Keratinocyte (primary cell): ENCODE measurements around the gene SH2B2. TPM values are rescaled to one million over a fixed set of nuclear protein-coding genes. Genes with fewer than 3 reads are reported as not detected.

Experiments used
- DNase-seq: peaks from one replicate; pipeline ENCODE4 v3.0.0-alpha.2; 2011; ENCODE audit warnings: low read depth, missing footprints, low spot score
- FAIRE-seq: peaks from 2 replicates; lab custom pipeline; 2011; peaks lifted over from hg19 to GRCh38; lab: Jason Lieb, UNC
- H2AFZ ChIP-seq: 2 replicates; pipeline ENCODE4 v1.6.0; 2012; ENCODE audit warnings: low read length, control low read depth, inconsistent platforms; ENCODE audit not compliant: control insufficient read depth
- H3K27ac ChIP-seq: 2 replicates; pipeline ENCODE4 v1.5.1; 2011; ENCODE audit warnings: low read length; ENCODE audit not compliant: control insufficient read depth, insufficient read depth
- H3K27me3 ChIP-seq: 3 replicates; pipeline ENCODE4 v1.6.0; 2011; ENCODE audit warnings: low read length; ENCODE audit not compliant: control insufficient read depth, insufficient read depth; ENCODE audit errors: extremely low read depth
- H3K36me3 ChIP-seq, 2 experiments: 2 replicates in 1 of 2; 3 replicates in 1 of 2; pipeline ENCODE4 v1.5.1; 2011; ENCODE audit warnings: low read length in 2 of 2, mild to moderate bottlenecking in 1 of 2; ENCODE audit not compliant: control insufficient read depth in 2 of 2, insufficient read depth in 2 of 2; ENCODE audit errors: extremely low read depth in 1 of 2
- H3K4me1 ChIP-seq: 3 replicates; pipeline ENCODE4 v1.5.1; 2011; ENCODE audit warnings: low read length; ENCODE audit not compliant: control insufficient read depth, insufficient read depth; ENCODE audit errors: extremely low read depth
- H3K4me2 ChIP-seq: 3 replicates; pipeline ENCODE4 v1.6.0; 2011; ENCODE audit warnings: low read depth, low read length; ENCODE audit not compliant: control insufficient read depth, insufficient read depth; ENCODE audit errors: extremely low read depth
- H3K4me3 ChIP-seq, 3 experiments: fragments of 200-600 bp in 1 of 3; sonication (generic) in 1 of 3; 2 replicates in 2 of 3; 3 replicates in 1 of 3; pipeline ENCODE4 v1.5.1; 2011 to 2016; ENCODE audit warnings: low read length in 3 of 3, mild to moderate bottlenecking in 3 of 3, control low read depth in 2 of 3, inconsistent platforms in 1 of 3, low read depth in 1 of 3, mixed read lengths in 1 of 3, mixed run types in 1 of 3, moderate library complexity in 1 of 3; ENCODE audit not compliant: control insufficient read depth in 2 of 3, insufficient read depth in 2 of 3; ENCODE audit errors: extremely low read depth in 1 of 3
- H3K79me2 ChIP-seq: 2 replicates; pipeline ENCODE4 v1.6.0; 2012; ENCODE audit warnings: low read length; ENCODE audit not compliant: control insufficient read depth, insufficient read depth
- H3K9ac ChIP-seq: 3 replicates; pipeline ENCODE4 v1.6.0; 2011; ENCODE audit warnings: low read length; ENCODE audit not compliant: control insufficient read depth, insufficient read depth; ENCODE audit errors: extremely low read depth
- H3K9me1 ChIP-seq: 3 replicates; pipeline ENCODE4 v1.6.0; 2011; ENCODE audit warnings: low read length; ENCODE audit not compliant: control insufficient read depth, insufficient read depth; ENCODE audit errors: extremely low read depth
- H3K9me3 ChIP-seq: 2 replicates; pipeline ENCODE4 v1.5.1; 2012; ENCODE audit warnings: low read depth, low read length; ENCODE audit not compliant: control insufficient read depth
- H4K20me1 ChIP-seq: 3 replicates; pipeline ENCODE4 v1.6.0; 2011; ENCODE audit warnings: low read length; ENCODE audit not compliant: control insufficient read depth, insufficient read depth; ENCODE audit errors: extremely low read depth
- EZH2 ChIP-seq: IDR thresholded peaks from one replicate; pipeline ENCODE4 v1.6.1; 2012; ENCODE audit warnings: inconsistent platforms, mild to moderate bottlenecking, low read length, moderate library complexity
- dilution Hi-C: fragments of 300-500 bp; cut with MboI; formaldehyde crosslinking; loops from one replicate; pipeline ENCODE4 v1.7.0; 2020; ENCODE audit warnings: low sequenced_read_pairs; ENCODE audit not compliant: extremely low pct_ligation_motif_present
- polyA plus RNA-seq, 5 experiments: library from polyadenylated mRNA; depleted of rRNA in 3 of 5; stranded (reverse) in 3 of 5; stranded (forward) in 1 of 5; unstranded in 1 of 5; fragments of >200 nt; gene quantifications; 1 replicate in 1 of 5; 2 replicates in 3 of 5; 3 replicates in 1 of 5; pipeline versions ENCODE4 v1.2.1 to v1.2.3, GENCODE V29; 2011 to 2012; ENCODE audit warnings: missing spikeins in 2 of 5, low read depth in 1 of 5, low replicate concordance in 1 of 5
- TF ChIP-seq, protein P1 (sequence below), 3 experiments: IDR thresholded peaks in 1 of 3; conservative IDR thresholded peaks in 1 of 3; optimal IDR thresholded peaks in 1 of 3; 2 replicates in 2 of 3; 3 replicates in 1 of 3; pipeline versions ENCODE3 to v1.5.1; 2011; ENCODE audit warnings: low read length in 3 of 3, mild to moderate bottlenecking in 3 of 3, moderate library complexity in 2 of 3, control low read depth in 1 of 3, inconsistent platforms in 1 of 3; ENCODE audit not compliant: insufficient read depth in 2 of 3; ENCODE audit errors: extremely low read depth in 1 of 3

The SH2B2 gene
- polyA plus RNA-seq, 1 donor (not counting 4 experiments of a cell fraction or from before 2014, with no cell fraction given): 0.59 TPM

DNA sequence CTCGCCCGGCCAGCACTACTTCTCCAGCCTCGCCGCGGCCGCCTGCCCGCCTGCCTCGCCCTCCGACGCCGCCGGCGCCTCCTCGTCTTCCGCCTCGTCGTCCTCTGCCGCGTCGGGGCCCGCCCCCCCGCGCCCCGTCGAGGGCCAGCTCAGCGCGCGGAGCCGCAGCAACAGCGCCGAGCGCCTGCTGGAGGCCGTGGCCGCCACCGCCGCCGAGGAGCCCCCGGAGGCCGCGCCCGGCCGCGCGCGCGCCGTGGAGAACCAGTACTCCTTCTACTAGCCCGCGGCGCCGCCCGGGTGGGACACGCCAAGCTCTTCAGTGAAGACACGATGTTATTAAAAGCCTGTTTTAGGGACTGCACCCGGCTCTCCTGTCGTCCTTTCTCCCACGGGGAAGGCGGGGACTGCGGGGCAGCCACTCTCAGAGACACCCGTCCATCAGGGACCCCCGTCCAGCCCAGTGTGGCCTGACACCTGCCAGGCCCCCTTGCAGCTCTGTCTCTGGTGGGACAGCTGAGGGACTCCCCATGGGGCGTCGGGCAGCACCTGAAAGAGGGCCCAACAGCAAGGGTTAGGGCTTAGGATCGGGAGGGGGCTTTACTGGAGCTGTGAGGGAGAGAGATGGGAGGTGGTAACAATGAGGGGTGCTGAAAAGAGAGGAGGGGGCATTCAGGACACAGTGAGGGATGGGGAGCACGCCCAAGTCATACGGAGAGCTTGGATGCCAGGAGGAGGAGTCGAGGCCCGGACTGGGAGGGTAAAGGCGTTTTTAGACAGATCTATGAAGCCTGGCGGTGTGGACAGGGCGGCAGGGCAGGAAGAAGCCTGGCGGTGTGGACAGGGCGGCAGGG lies 34.9 kb downstream of the SH2B2 start:
- no peaks in the 10 kb centered on the region for H3K9me3 ChIP-seq
- H3K9ac ChIP-seq: no peak overlapping the region
- no peaks in the 10 kb centered on the region for H3K79me2 ChIP-seq
- dilution Hi-C loops: no loop called here
- no peak overlapping the region for H3K4me2 ChIP-seq
- peaks cover 4% of the 10 kb centered on the region for H4K20me1 ChIP-seq
- H3K9me1 ChIP-seq: no peaks in the 10 kb centered on the region
- no peak overlapping the region for H3K27ac ChIP-seq
- H3K36me3 ChIP-seq: no peaks in the 10 kb centered on the region
- FAIRE-seq (no peak), DNase-seq (no peak)
- peak; percentile 33 for TF ChIP-seq EZH2
- TF ChIP-seq, protein P1, sequence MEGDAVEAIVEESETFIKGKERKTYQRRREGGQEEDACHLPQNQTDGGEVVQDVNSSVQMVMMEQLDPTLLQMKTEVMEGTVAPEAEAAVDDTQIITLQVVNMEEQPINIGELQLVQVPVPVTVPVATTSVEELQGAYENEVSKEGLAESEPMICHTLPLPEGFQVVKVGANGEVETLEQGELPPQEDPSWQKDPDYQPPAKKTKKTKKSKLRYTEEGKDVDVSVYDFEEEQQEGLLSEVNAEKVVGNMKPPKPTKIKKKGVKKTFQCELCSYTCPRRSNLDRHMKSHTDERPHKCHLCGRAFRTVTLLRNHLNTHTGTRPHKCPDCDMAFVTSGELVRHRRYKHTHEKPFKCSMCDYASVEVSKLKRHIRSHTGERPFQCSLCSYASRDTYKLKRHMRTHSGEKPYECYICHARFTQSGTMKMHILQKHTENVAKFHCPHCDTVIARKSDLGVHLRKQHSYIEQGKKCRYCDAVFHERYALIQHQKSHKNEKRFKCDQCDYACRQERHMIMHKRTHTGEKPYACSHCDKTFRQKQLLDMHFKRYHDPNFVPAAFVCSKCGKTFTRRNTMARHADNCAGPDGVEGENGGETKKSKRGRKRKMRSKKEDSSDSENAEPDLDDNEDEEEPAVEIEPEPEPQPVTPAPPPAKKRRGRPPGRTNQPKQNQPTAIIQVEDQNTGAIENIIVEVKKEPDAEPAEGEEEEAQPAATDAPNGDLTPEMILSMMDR (optimal IDR thresholded peaks at IDR 0.05 in 1 of 3, IDR thresholded peaks at IDR 0.05 in 1 of 3, conservative IDR thresholded peaks at IDR 0.05 in 1 of 3; ENCODE audit: extremely low read depth in 1 of 3, insufficient read depth in 2 of 3, low read length in 3 of 3): no peak
- H3K27me3 ChIP-seq: peaks cover 15% of the 10 kb centered on the region
- no peak overlapping the region for H3K4me3 ChIP-seq
- no peak overlapping the region for H2AFZ ChIP-seq
- peaks cover 6% of the 10 kb centered on the region for H3K4me1 ChIP-seq

DNA sequence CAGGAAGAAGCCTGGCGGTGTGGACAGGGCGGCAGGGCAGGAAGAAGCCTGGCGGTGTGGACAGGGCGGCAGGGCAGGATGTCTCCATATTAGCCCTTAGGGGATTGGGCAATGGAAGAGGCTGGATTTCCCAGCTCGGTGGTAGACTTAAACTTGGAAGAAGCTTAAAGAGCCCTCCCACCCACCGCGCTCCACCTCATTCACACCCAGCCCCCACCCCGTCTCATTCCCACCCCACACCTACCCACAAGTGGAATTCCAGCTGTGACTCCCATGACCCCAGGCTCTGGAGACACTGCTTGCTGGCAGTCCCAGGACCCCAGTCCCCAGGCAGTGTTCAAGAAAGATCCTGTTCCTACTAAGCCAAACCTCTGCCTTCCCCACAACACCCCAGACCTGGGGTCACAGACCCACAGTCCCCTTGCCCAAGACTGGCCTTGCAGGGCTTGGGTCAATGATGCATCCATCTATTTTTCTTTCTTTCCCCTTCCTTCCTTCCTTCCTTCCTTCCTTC lies 35.6 kb downstream of the SH2B2 start:
- H4K20me1 ChIP-seq: peaks cover 4% of the 10 kb centered on the region
- peaks cover 6% of the 10 kb centered on the region for H3K4me1 ChIP-seq
- H3K79me2 ChIP-seq: no peaks in the 10 kb centered on the region
- FAIRE-seq: no peak
- no peak for TF ChIP-seq EZH2
- DNase-seq: no peak
- H3K4me3 ChIP-seq: no peak overlapping the region
- no peaks in the 10 kb centered on the region for H3K9me1 ChIP-seq
- dilution Hi-C loops: no loop called here
- peaks cover 18% of the 10 kb centered on the region for H3K27me3 ChIP-seq
- no peaks in the 10 kb centered on the region for H3K9me3 ChIP-seq
- no peak overlapping the region for H3K27ac ChIP-seq
- H2AFZ ChIP-seq: no peak overlapping the region
- H3K9ac ChIP-seq: no peak overlapping the region
- no peak overlapping the region for H3K4me2 ChIP-seq
- no peaks in the 10 kb centered on the region for H3K36me3 ChIP-seq
